Trophoblast cell (in vitro differentiated cells and primary cell): ENCODE results near the gene DCN.

Experiments used
- DNase-seq, 2 donors: peaks; one replicate each; pipeline ENCODE4 v3.0.0-alpha.2; 2016
- H2AFZ ChIP-seq: 2 replicates; pipeline ENCODE4 v1.6.1; 2013; ENCODE audit warnings: low read length, moderate library complexity, mild to moderate bottlenecking; ENCODE audit not compliant: insufficient read depth, poor library complexity
- H2AK5ac ChIP-seq: 2 replicates; pipeline ENCODE4 v1.6.1; 2013; ENCODE audit warnings: mild to moderate bottlenecking, low read length
- H2BK120ac ChIP-seq: 2 replicates; pipeline ENCODE4 v1.6.1; 2013; ENCODE audit warnings: low read length, mild to moderate bottlenecking, moderate library complexity; ENCODE audit not compliant: insufficient read depth, poor library complexity
- H2BK12ac ChIP-seq: 2 replicates; pipeline ENCODE4 v1.6.1; 2013; ENCODE audit warnings: mild to moderate bottlenecking, low read length, moderate library complexity
- H2BK5ac ChIP-seq: 2 replicates; pipeline ENCODE4 v1.6.1; 2013; ENCODE audit warnings: low read length, low read depth, moderate library complexity, mild to moderate bottlenecking; ENCODE audit not compliant: poor library complexity
- H3K14ac ChIP-seq: 2 replicates; pipeline ENCODE4 v1.6.1; 2013; ENCODE audit warnings: mild to moderate bottlenecking, low read length
- H3K18ac ChIP-seq: 2 replicates; pipeline ENCODE4 v1.6.1; 2013; ENCODE audit warnings: mild to moderate bottlenecking, low read length
- H3K23ac ChIP-seq: 2 replicates; pipeline ENCODE4 v1.6.1; 2013; ENCODE audit warnings: low read length
- H3K27ac ChIP-seq: 2 replicates; pipeline ENCODE4 v1.5.1; 2013; ENCODE audit warnings: low read depth, mild to moderate bottlenecking, inconsistent platforms, low read length, moderate library complexity
- H3K27me3 ChIP-seq: 2 replicates; pipeline ENCODE4 v1.6.1; 2013; ENCODE audit warnings: inconsistent platforms, mild to moderate bottlenecking, low read length, moderate library complexity; ENCODE audit not compliant: insufficient read depth
- H3K36me3 ChIP-seq, 2 experiments: 1 replicate in 1 of 2; 2 replicates in 1 of 2; pipeline ENCODE4 v1.6.1; 2013; ENCODE audit warnings: low read length in 2 of 2, mild to moderate bottlenecking in 2 of 2, moderate library complexity in 1 of 2; ENCODE audit not compliant: insufficient read depth in 2 of 2, control insufficient read depth in 1 of 2
- H3K4ac ChIP-seq: 2 replicates; pipeline ENCODE4 v1.6.1; 2013; ENCODE audit warnings: low read depth, mild to moderate bottlenecking, low read length, moderate library complexity
- H3K4me1 ChIP-seq, 2 experiments: 1 replicate in 1 of 2; 2 replicates in 1 of 2; pipeline ENCODE4 v1.6.1; 2013; ENCODE audit warnings: low read length in 2 of 2, mild to moderate bottlenecking in 2 of 2, moderate library complexity in 1 of 2; ENCODE audit not compliant: insufficient read depth in 2 of 2, control insufficient read depth in 1 of 2
- H3K4me2 ChIP-seq: 2 replicates; pipeline ENCODE4 v1.6.1; 2013; ENCODE audit warnings: inconsistent platforms, mild to moderate bottlenecking, low read length, moderate library complexity
- H3K4me3 ChIP-seq: 2 replicates; pipeline ENCODE4 v1.5.1; 2013; ENCODE audit warnings: mild to moderate bottlenecking, low read depth, low read length, inconsistent platforms
- H3K79me1 ChIP-seq: one replicate; pipeline ENCODE4 v1.6.1; 2013; ENCODE audit warnings: low read length
- H3K79me2 ChIP-seq: 2 replicates; pipeline ENCODE4 v1.6.1; 2013; ENCODE audit warnings: low read length, mild to moderate bottlenecking; ENCODE audit not compliant: control insufficient read depth, insufficient read depth, poor library complexity
- H3K9ac ChIP-seq: 2 replicates; pipeline ENCODE4 v1.6.1; 2013; ENCODE audit warnings: mild to moderate bottlenecking, low read length
- H3K9me3 ChIP-seq: 2 replicates; pipeline ENCODE4 v1.6.1; 2013; ENCODE audit warnings: low read depth, mild to moderate bottlenecking, control low read depth, inconsistent platforms, low read length; ENCODE audit not compliant: insufficient read depth
- H4K12ac ChIP-seq: 2 replicates; pipeline ENCODE4 v1.6.1; 2013; ENCODE audit warnings: low read depth, mild to moderate bottlenecking, low read length, moderate library complexity
- H4K8ac ChIP-seq: 2 replicates; pipeline ENCODE4 v1.6.1; 2013; ENCODE audit warnings: low read depth, mild to moderate bottlenecking, low read length, moderate library complexity
- H4K91ac ChIP-seq: one replicate; pipeline ENCODE4 v1.6.1; 2013; ENCODE audit warnings: low read depth, mild to moderate bottlenecking, low read length, moderate library complexity
- WGBS: extraction: QIAGEN DNeasy Blood & Tissue Kit; methylation state at CpG from one replicate; pipeline ENCODE4 v1.1.7; 2013; ENCODE audit warnings: missing lambda C conversion rate; ENCODE audit not compliant: insufficient read length, insufficient coverage; ENCODE audit errors: extremely low coverage; 5-methylcytosine and 5-hydroxymethylcytosine counted together

DCN gene

DNA sequence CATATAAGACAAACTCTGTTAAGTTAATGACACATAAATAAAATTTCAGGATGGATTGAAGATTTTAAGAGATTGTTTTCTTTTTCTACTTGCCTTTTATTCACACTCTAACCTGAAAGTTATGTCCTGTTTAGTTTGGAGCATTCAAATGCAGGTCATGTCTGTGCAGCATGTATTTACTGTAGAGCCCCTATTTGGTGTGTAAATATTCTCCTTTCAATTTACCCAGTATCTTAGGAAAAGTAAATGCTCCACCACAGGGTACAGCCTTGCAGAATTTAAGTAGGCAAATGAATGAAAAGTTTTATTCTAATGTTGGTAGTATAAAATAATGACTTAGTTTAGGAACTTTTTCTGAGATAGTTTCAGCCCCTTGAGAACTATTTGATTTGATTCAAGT lies 6.2 kb upstream of the DCN start:
- H2AK5ac ChIP-seq = no peak overlapping the region
- no peaks in the 10 kb centered on the region for H3K79me2 ChIP-seq
- no peaks in the 10 kb centered on the region for H3K9me3 ChIP-seq
- no peak overlapping the region for H3K18ac ChIP-seq
- no peak overlapping the region for H3K9ac ChIP-seq
- no peak overlapping the region for H3K14ac ChIP-seq
- H3K4me1 ChIP-seq = peaks cover 0 to 4% of the 10 kb centered on the region in 2 experiments
- no peak overlapping the region for H3K4ac ChIP-seq
- H4K8ac ChIP-seq = no peak overlapping the region
- peak overlapping the region; percentile 50 for H2BK5ac ChIP-seq
- no peak overlapping the region for H2AFZ ChIP-seq
- no peak overlapping the region for H2BK12ac ChIP-seq
- H3K23ac ChIP-seq = no peak overlapping the region
- no peak for DNase-seq
- H3K27me3 ChIP-seq = no peaks in the 10 kb centered on the region
- peaks cover 0 to 3% of the 10 kb centered on the region in 2 experiments for H3K36me3 ChIP-seq
- H3K27ac ChIP-seq = peak overlapping the region; percentile 91
- H3K4me3 ChIP-seq = no peak overlapping the region
- H4K12ac ChIP-seq = no peak overlapping the region
- H4K91ac ChIP-seq = no peak overlapping the region
- no peak overlapping the region for H2BK120ac ChIP-seq
- peaks cover 12% of the 10 kb centered on the region for H3K79me1 ChIP-seq
- no peak overlapping the region for H3K4me2 ChIP-seq

GRCh38 chr12:91186156-91186555 lies 3.5 kb upstream of the DCN start:
- H4K12ac ChIP-seq = no peak overlapping the region
- no peak overlapping the region for H2AK5ac ChIP-seq
- no peak overlapping the region for H4K8ac ChIP-seq
- peaks cover 0 to 4% of the 10 kb centered on the region in 2 experiments for H3K4me1 ChIP-seq
- H2AFZ ChIP-seq = no peak overlapping the region
- no peak overlapping the region for H3K18ac ChIP-seq
- no peak overlapping the region for H4K91ac ChIP-seq
- no peak overlapping the region for H2BK12ac ChIP-seq
- H2BK5ac ChIP-seq = peak overlapping the region; percentile 68
- WGBS = no CpG with 5 or more reads among the region's 2 CpGs
- H3K79me2 ChIP-seq = no peaks in the 10 kb centered on the region
- H3K23ac ChIP-seq = no peak overlapping the region
- H3K27me3 ChIP-seq = no peaks in the 10 kb centered on the region
- H3K9ac ChIP-seq = no peak overlapping the region
- H3K9me3 ChIP-seq = no peaks in the 10 kb centered on the region
- H3K4me2 ChIP-seq = no peak overlapping the region
- peak overlapping the region; percentile 58 for H2BK120ac ChIP-seq
- H3K79me1 ChIP-seq = peaks cover 9% of the 10 kb centered on the region
- no peak overlapping the region for H3K4ac ChIP-seq
- no peak overlapping the region for H3K14ac ChIP-seq
- no peak overlapping the region for H3K4me3 ChIP-seq
- peak overlapping the region; percentile 98 for H3K27ac ChIP-seq
- no peaks in the 10 kb centered on the region for H3K36me3 ChIP-seq
- no peak for DNase-seq

- H2BK5ac ChIP-seq = no peak overlapping the region
- H2BK12ac ChIP-seq = no peak overlapping the region
- no peak overlapping the region for H3K9ac ChIP-seq
- H3K4me1 ChIP-seq = peaks cover 0 to 4% of the 10 kb centered on the region in 2 experiments
- no peaks in the 10 kb centered on the region for H3K36me3 ChIP-seq
- no peak overlapping the region for H3K14ac ChIP-seq
- no peak for DNase-seq
- H4K8ac ChIP-seq = no peak overlapping the region
- H2BK120ac ChIP-seq = no peak overlapping the region
- no peak overlapping the region for H3K4me2 ChIP-seq
- H3K9me3 ChIP-seq = no peaks in the 10 kb centered on the region
- H3K23ac ChIP-seq = no peak overlapping the region
- H3K27me3 ChIP-seq = no peaks in the 10 kb centered on the region
- H4K12ac ChIP-seq = no peak overlapping the region
- no peak overlapping the region for H3K18ac ChIP-seq
- WGBS = no CpG with 5 or more reads among the region's 1 CpG
- no peak overlapping the region for H2AFZ ChIP-seq
- no peak overlapping the region for H4K91ac ChIP-seq
- no peak overlapping the region for H3K4me3 ChIP-seq
- peak overlapping the region; percentile 98 for H3K27ac ChIP-seq
- no peak overlapping the region for H2AK5ac ChIP-seq
- H3K4ac ChIP-seq = no peak overlapping the region
- H3K79me2 ChIP-seq = no peaks in the 10 kb centered on the region
- peaks cover 9% of the 10 kb centered on the region for H3K79me1 ChIP-seq
Measured at GRCh38 chr12:91185421-91185820, 2.8 kb upstream of the DCN start.

GRCh38 chr12:91183551-91183950 lies 934 bp upstream of the DCN start:
- Histone ChIP-seq H3K79me2 (no peaks in the 10 kb centered on the region), H3K4me2 (no peak overlapping the region), H3K9me3 (no peaks in the 10 kb centered on the region), H3K4me3 (no peak overlapping the region), H4K8ac (no peak overlapping the region), H3K4me1 (peaks cover 0 to 7% of the 10 kb centered on the region in 2 experiments), H4K91ac (no peak overlapping the region), H3K9ac (no peak overlapping the region), H2BK120ac (no peak overlapping the region), H2BK5ac (no peak overlapping the region), H3K23ac (no peak overlapping the region), H2AFZ (no peak overlapping the region), H3K36me3 (no peaks in the 10 kb centered on the region), H4K12ac (no peak overlapping the region), H2AK5ac (no peak overlapping the region), H3K4ac (no peak overlapping the region), H3K14ac (no peak overlapping the region), H2BK12ac (no peak overlapping the region), H3K18ac (no peak overlapping the region), H3K27me3 (no peaks in the 10 kb centered on the region), H3K79me1 (peaks cover 12% of the 10 kb centered on the region), H3K27ac (peak overlapping the region; percentile 41)
- no peak for DNase-seq
- no CpG with 5 or more reads among the region's 2 CpGs for WGBS
